CD4-positive, CD25-positive, alpha-beta regulatory T cell (primary cell): ENCODE data around the gene CERS6. TPM values are rescaled to one million over a fixed set of nuclear protein-coding genes. Genes with fewer than 3 reads are reported as not detected.
A peak's percentile ranks its signal among the peaks of the same experiment; 100 is the strongest.

Experiments
- ATAC-seq, 2 donors: fragments of 150-1000 bp; cut with Tn5 transposase; one replicate each; pipeline ENCODE4 v1.10.0; 2021; ENCODE audit warnings: low read depth in 2 of 2, moderate number of reproducible peaks in 2 of 2, moderate library complexity in 1 of 2
- DNase-seq, 3 donors: peaks; one replicate each; pipeline versions ENCODE4 v3.0.0 to v3.0.0-alpha.2; 2012 to 2022; ENCODE audit warnings: mixed read lengths in 1 of 3
- H3K27ac ChIP-seq: one replicate; pipeline ENCODE4 v1.7.0; 2013; ENCODE audit warnings: mild to moderate bottlenecking, low read length; ENCODE audit not compliant: insufficient read depth, poor library complexity, severe bottlenecking
- H3K27me3 ChIP-seq: one replicate; pipeline ENCODE4 v1.7.0; 2013; ENCODE audit warnings: low read length; ENCODE audit not compliant: control insufficient read depth, insufficient read depth
- H3K36me3 ChIP-seq: one replicate; pipeline ENCODE4 v1.7.0; 2013; ENCODE audit warnings: mild to moderate bottlenecking, low read length, moderate library complexity; ENCODE audit not compliant: control insufficient read depth, insufficient read depth
- H3K4me1 ChIP-seq: 2 replicates; pipeline ENCODE4 v1.7.0; 2013; ENCODE audit warnings: mild to moderate bottlenecking, low read length; ENCODE audit not compliant: insufficient read depth, control insufficient read depth, poor library complexity, severe bottlenecking
- H3K4me3 ChIP-seq: one replicate; pipeline ENCODE4 v1.7.0; 2013; ENCODE audit warnings: low read depth, mild to moderate bottlenecking, low read length, moderate library complexity
- H3K9me3 ChIP-seq, 2 experiments: 1 replicate in 1 of 2; 2 replicates in 1 of 2; pipeline ENCODE4 v1.7.0; 2013; ENCODE audit warnings: low read length in 2 of 2, mild to moderate bottlenecking in 1 of 2, moderate library complexity in 1 of 2; ENCODE audit not compliant: control insufficient read depth in 2 of 2
- H3K27ac Mint-ChIP-seq, 3 donors: one replicate each; pipeline ENCODE4 v1.8.0; 2020 to 2022; ENCODE audit warnings: mild to moderate bottlenecking in 3 of 3, mixed read lengths in 3 of 3, moderate library complexity in 2 of 3
- H3K27me3 Mint-ChIP-seq: one replicate; pipeline ENCODE4 v1.8.0; 2022; ENCODE audit warnings: mild to moderate bottlenecking, mixed read lengths
- H3K36me3 Mint-ChIP-seq: one replicate; pipeline ENCODE4 v1.8.0; 2020; ENCODE audit warnings: mixed read lengths
- H3K4me1 Mint-ChIP-seq, 4 donors: one replicate each; pipeline ENCODE4 v1.8.0; 2020 to 2022; ENCODE audit warnings: mixed read lengths in 4 of 4, mild to moderate bottlenecking in 1 of 4
- H3K4me3 Mint-ChIP-seq, 4 donors: one replicate each; pipeline ENCODE4 v1.8.0; 2020 to 2022; ENCODE audit warnings: mild to moderate bottlenecking in 4 of 4, mixed read lengths in 4 of 4, moderate library complexity in 3 of 4
- H3K9me3 Mint-ChIP-seq, 7 donors: one replicate each; pipeline ENCODE4 v1.8.0; 2020 to 2022; ENCODE audit warnings: mixed read lengths in 7 of 7, mild to moderate bottlenecking in 3 of 7, moderate library complexity in 2 of 7
- polyA plus RNA-seq, 4 donors: library from polyadenylated mRNA; unstranded; fragments of 300-500 nt; fragmentation: Illumina TruSeq; gene quantifications; one replicate each; pipeline ENCODE4 v1.2.3, GENCODE V29; 2021
- total RNA-seq: library from RNA; stranded (reverse); gene quantifications from one replicate; pipeline ENCODE4 v1.2.3, GENCODE V29; 2022

CERS6 gene
- total and polyA plus RNA-seq, 5 donors from 2014 or later, result 1.3 to 5.3 (median 3.6) TPM

DNA sequence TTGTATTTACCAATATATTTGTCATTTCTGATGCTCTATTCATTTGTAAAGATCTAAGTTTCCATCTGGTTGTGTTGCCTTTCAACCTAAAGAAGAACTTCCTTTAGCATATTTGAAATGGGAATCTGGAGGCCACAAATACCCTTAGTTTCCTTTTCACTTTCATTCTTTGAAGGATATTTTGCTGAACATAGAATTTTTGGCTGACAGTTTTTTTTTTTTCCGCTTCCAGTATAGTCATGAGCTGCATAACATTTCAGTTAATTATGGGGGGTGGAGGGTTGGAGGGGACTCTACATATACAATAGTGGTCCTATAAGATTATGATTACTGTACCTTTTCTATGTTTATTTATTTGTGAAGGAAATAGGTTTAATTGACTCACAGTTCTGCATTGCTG, 83.9 kb downstream of the CERS6 start:
- Histone ChIP-seq H3K9me3 (peaks cover 11 to 18% of the 10 kb centered on the region in 2 experiments), H3K36me3 (no peaks in the 10 kb centered on the region), H3K27ac (no peak overlapping the region), H3K4me1 (peaks cover 4% of the 10 kb centered on the region), H3K27me3 (no peaks in the 10 kb centered on the region), H3K4me3 (no peak overlapping the region)
- H3K36me3 Mint-ChIP-seq, result peaks cover 19% of the 10 kb centered on the region
- no peak overlapping the region for H3K4me3 Mint-ChIP-seq
- DNase-seq (no peak), ATAC-seq (no peak)
- no peak overlapping the region for H3K27ac Mint-ChIP-seq
- peaks cover 0 to 28% (median 9%) of the 10 kb centered on the region in 4 donors for H3K4me1 Mint-ChIP-seq
- H3K9me3 Mint-ChIP-seq, result peaks cover 1 to 26% (median 11%) of the 10 kb centered on the region in 7 donors
- H3K27me3 Mint-ChIP-seq, result no peaks in the 10 kb centered on the region

DNA sequence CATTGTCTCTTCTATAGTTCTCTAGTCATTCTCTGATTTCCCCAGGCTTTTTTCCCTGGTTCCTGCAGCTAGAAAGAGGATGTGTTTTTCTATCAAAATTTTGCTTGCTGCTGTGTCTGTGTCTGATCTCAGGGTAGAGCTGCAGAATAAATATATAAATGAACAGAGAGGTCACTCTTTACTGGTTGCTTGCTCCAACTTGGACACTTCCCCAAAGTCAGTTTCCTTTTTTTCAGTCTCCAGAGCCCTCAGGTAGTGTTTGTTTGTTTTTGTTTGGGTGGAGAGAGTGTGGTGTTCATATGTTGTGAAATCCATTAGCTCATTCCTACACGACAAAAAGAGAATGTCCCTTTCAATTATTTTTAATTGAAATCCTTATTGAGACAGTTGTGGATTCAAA, 85.8 kb downstream of the CERS6 start:
- H3K4me3 Mint-ChIP-seq, result no peak overlapping the region
- DNase-seq (no peak), ATAC-seq (no peak)
- Histone ChIP-seq H3K9me3 (peaks cover 11 to 18% of the 10 kb centered on the region in 2 experiments), H3K27ac (no peak overlapping the region), H3K36me3 (no peaks in the 10 kb centered on the region), H3K27me3 (no peaks in the 10 kb centered on the region), H3K4me1 (peaks cover 4% of the 10 kb centered on the region), H3K4me3 (no peak overlapping the region)
- no peaks in the 10 kb centered on the region for H3K27me3 Mint-ChIP-seq
- H3K9me3 Mint-ChIP-seq, result peaks cover 1 to 26% (median 11%) of the 10 kb centered on the region in 7 donors
- H3K36me3 Mint-ChIP-seq, result peaks cover 19% of the 10 kb centered on the region
- H3K27ac Mint-ChIP-seq, result no peak overlapping the region
- H3K4me1 Mint-ChIP-seq, result peaks cover 3 to 42% (median 9%) of the 10 kb centered on the region in 4 donors

DNA sequence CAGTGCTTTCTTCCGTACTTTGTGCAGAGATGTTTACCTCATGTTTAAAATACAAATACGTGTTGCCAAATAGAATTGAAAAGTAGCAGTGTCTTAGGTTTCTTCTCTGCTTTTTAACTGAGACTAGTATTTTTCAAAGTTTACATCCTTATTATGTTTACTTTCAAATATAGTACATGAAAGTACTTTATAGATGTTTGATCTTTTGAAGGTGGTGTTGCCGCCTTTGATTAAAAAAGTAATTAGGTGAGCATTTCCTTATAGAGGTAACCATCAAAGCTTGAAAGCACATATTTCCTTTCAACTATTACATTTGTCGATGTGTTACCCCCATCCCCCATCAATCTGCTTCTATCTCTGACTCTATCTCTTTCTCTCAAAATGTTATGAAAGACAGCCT, 87.0 kb downstream of the CERS6 start:
- peaks cover 23% of the 10 kb centered on the region for H3K36me3 Mint-ChIP-seq
- peaks cover 3 to 42% (median 7%) of the 10 kb centered on the region in 4 donors for H3K4me1 Mint-ChIP-seq
- peaks cover 11 to 18% of the 10 kb centered on the region in 2 experiments for H3K9me3 ChIP-seq
- DNase-seq, result peak in 2 of 3 donors; percentile 21 to 52
- H3K27ac ChIP-seq, result no peak overlapping the region
- H3K27me3 Mint-ChIP-seq, result no peaks in the 10 kb centered on the region
- peaks cover 4% of the 10 kb centered on the region for H3K4me1 ChIP-seq
- H3K4me3 ChIP-seq, result peak overlapping the region; percentile 37
- no peaks in the 10 kb centered on the region for H3K27me3 ChIP-seq
- peaks cover 1 to 26% (median 11%) of the 10 kb centered on the region in 7 donors for H3K9me3 Mint-ChIP-seq
- no peak for ATAC-seq
- peak overlapping the region in 1 of 3 donors; percentile 10 for H3K27ac Mint-ChIP-seq
- peak overlapping the region in 3 of 4 donors; percentile 2 to 61 (median 56) for H3K4me3 Mint-ChIP-seq
- H3K36me3 ChIP-seq, result no peaks in the 10 kb centered on the region

DNA sequence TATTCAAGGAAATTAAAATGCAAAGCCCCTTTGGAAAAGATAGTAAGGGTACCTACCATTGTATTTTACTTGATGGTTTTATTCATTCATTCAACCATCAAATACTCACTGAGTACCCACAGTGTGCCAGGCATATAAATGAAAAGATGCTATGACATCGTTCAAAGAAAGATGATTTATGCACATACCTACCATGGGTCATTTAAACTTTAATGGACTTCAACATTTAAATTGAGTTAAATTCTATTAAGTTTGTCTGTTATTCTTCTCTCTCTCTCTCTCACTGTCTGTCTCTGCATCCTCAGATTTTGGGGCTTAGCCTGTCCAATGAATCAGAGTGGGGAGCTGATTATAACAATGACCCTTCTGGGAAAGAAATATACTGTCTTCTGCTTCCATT, 87.9 kb downstream of the CERS6 start:
- peaks cover 1 to 23% (median 11%) of the 10 kb centered on the region in 7 donors for H3K9me3 Mint-ChIP-seq
- H3K4me1 ChIP-seq, result peaks cover 4% of the 10 kb centered on the region
- peaks cover 11 to 18% of the 10 kb centered on the region in 2 experiments for H3K9me3 ChIP-seq
- H3K4me3 ChIP-seq, result no peak overlapping the region
- H3K27ac Mint-ChIP-seq, result no peak overlapping the region
- H3K4me3 Mint-ChIP-seq, result peak overlapping the region in 1 of 4 donors; percentile 51
- DNase-seq (no peak), ATAC-seq (no peak)
- peaks cover 3 to 42% (median 7%) of the 10 kb centered on the region in 4 donors for H3K4me1 Mint-ChIP-seq
- H3K27me3 ChIP-seq, result no peaks in the 10 kb centered on the region
- peaks cover 20% of the 10 kb centered on the region for H3K36me3 Mint-ChIP-seq
- no peaks in the 10 kb centered on the region for H3K27me3 Mint-ChIP-seq
- H3K27ac ChIP-seq, result no peak overlapping the region
- H3K36me3 ChIP-seq, result no peaks in the 10 kb centered on the region

DNA sequence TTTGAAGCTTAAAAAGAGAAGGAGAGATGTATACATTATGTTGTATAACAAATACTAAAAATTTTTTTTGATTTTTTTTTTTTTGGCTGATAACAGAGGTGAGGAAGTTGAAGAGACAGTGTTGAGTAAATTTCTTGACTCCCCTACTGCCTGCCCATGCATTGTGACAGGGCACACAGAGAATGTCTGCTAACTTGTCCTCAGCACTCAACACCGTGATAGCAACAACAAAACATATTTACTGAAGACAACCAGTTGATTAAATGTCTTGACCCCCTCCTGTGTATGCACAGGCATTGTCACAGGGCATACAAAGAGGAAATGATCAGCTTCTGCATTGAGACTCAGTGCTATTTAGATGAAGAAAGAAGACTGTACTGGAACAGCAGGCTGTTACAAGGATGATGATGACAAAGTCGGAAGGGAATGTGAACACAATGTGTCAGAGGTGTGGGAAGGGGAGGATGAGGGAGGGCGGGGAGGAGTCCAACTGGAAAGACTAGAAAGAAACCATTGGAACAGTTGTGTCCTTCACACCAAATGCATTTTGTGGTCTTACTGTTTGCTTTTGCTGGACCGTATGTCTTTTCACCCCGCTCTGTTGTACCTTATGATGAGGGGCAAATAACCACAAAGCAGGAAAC, 89.5 kb downstream of the CERS6 start:
- Histone ChIP-seq H3K9me3 (peaks cover 2 to 6% of the 10 kb centered on the region in 2 experiments), H3K4me1 (peaks cover 4% of the 10 kb centered on the region), H3K36me3 (no peaks in the 10 kb centered on the region), H3K4me3 (no peak overlapping the region), H3K27me3 (no peaks in the 10 kb centered on the region), H3K27ac (no peak overlapping the region)
- H3K27ac Mint-ChIP-seq, result no peak overlapping the region
- peaks cover 16% of the 10 kb centered on the region for H3K36me3 Mint-ChIP-seq
- peaks cover 5 to 50% (median 7%) of the 10 kb centered on the region in 4 donors for H3K4me1 Mint-ChIP-seq
- no peak overlapping the region for H3K4me3 Mint-ChIP-seq
- H3K27me3 Mint-ChIP-seq, result no peaks in the 10 kb centered on the region
- DNase-seq, result no peak
- no peak for ATAC-seq
- peaks cover 1 to 10% (median 7%) of the 10 kb centered on the region in 7 donors for H3K9me3 Mint-ChIP-seq

DNA sequence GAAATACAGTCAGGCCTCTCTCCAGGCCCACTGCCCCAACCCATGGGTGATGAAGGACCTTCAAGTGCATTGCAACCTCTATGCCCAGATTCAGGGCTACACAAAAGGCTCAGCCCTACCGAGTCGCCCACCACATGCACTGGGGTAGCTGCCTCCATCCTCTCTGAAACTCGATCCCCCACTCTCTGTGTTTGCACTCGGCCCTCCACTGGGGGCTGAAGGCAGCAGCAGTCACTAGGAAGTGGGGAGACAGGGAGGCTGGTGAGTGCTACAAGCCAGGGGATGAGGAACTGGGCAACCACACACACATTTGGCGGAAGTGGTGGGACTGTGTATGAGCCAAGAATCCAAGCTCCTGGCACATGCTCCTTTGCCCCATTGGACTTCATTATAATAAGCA, 94.6 kb downstream of the CERS6 start:
- H3K27ac ChIP-seq, result no peak overlapping the region
- H3K9me3 Mint-ChIP-seq, result peaks cover 0 to 2% (median 0%) of the 10 kb centered on the region in 7 donors
- peaks cover 0 to 38% (median 12%) of the 10 kb centered on the region in 4 donors for H3K4me1 Mint-ChIP-seq
- ATAC-seq, result no peak
- H3K9me3 ChIP-seq, result no peaks in the 10 kb centered on the region
- no peak overlapping the region for H3K4me3 Mint-ChIP-seq
- peaks cover 6% of the 10 kb centered on the region for H3K36me3 Mint-ChIP-seq
- no peak for DNase-seq
- H3K4me3 ChIP-seq, result no peak overlapping the region
- no peak overlapping the region for H3K27ac Mint-ChIP-seq
- H3K27me3 ChIP-seq, result no peaks in the 10 kb centered on the region
- no peaks in the 10 kb centered on the region for H3K4me1 ChIP-seq
- no peaks in the 10 kb centered on the region for H3K27me3 Mint-ChIP-seq
- no peaks in the 10 kb centered on the region for H3K36me3 ChIP-seq

DNA sequence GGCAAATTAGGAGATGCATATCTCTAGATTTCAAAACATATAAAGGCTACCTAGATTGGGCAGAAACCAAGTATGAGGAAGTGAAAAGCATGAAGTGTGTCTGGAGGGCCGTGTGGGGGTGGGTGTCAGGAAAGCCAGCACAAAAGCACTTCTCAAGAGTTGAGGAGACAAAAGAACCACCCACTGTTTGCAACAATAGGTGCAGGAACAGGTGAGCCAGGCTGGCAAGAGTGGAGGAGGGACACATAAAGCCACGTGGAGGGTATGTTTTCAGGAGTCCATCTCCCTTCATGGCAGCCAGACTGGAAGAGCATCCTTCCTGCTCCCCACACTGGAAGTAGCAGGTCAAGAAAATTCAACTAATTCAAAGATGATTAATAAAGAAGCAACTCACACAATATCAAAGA, 96.4 kb downstream of the CERS6 start:
- Mint-ChIP-seq H3K27ac (peak overlapping the region in 1 of 3 donors; percentile 59), H3K27me3 (no peaks in the 10 kb centered on the region), H3K4me3 (peak overlapping the region in 1 of 4 donors; percentile 70), H3K9me3 (peaks cover 0 to 2% (median 0%) of the 10 kb centered on the region in 7 donors), H3K36me3 (peaks cover 6% of the 10 kb centered on the region), H3K4me1 (peaks cover 0 to 30% (median 12%) of the 10 kb centered on the region in 4 donors)
- Histone ChIP-seq H3K4me1 (no peaks in the 10 kb centered on the region), H3K27ac (no peak overlapping the region), H3K4me3 (no peak overlapping the region), H3K9me3 (no peaks in the 10 kb centered on the region), H3K27me3 (no peaks in the 10 kb centered on the region), H3K36me3 (no peaks in the 10 kb centered on the region)
- ATAC-seq (no peak), DNase-seq (no peak)

DNA sequence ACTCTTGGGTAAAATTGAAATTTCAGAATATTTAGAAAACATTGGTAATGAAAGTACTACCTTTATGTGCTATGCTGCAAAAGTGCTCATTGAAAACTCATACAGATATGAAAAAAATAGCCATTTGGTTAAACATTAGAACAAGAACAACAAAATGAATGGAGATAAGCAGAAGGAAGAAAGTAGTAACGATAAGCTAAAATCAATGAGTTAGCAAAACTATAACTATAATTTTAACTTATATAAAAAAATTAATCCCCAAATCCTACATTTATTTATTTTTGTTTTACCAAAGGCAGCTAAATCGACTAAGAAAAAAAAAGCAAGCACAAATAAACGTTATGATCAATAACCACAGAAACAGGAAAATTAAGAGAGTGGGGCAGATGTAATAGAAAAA, 99.2 kb downstream of the CERS6 start:
- no peaks in the 10 kb centered on the region for H3K9me3 ChIP-seq
- no peak overlapping the region for H3K27ac ChIP-seq
- ATAC-seq, result no peak
- Mint-ChIP-seq H3K4me3 (no peak overlapping the region), H3K27ac (no peak overlapping the region), H3K27me3 (no peaks in the 10 kb centered on the region), H3K4me1 (peaks cover 0 to 23% (median 11%) of the 10 kb centered on the region in 4 donors), H3K9me3 (peaks cover 0 to 5% (median 0%) of the 10 kb centered on the region in 7 donors), H3K36me3 (no peaks in the 10 kb centered on the region)
- no peak overlapping the region for H3K4me3 ChIP-seq
- no peaks in the 10 kb centered on the region for H3K27me3 ChIP-seq
- DNase-seq, result no peak
- no peaks in the 10 kb centered on the region for H3K4me1 ChIP-seq
- H3K36me3 ChIP-seq, result no peaks in the 10 kb centered on the region
